K562 (cell line): Measurements from ENCODE around the gene CPNE6. TPM values are rescaled to one million over a fixed set of nuclear protein-coding genes. Genes with fewer than 3 reads are reported as not detected.
"Not testable (repeated sequence)": the region's sequence is repeated elsewhere in the genome, so short reads cannot be mapped to it uniquely, and the experiment has no call there.

Source experiments
- ATAC-seq: fragments of 200-7000 bp; cut with Tn5 transposase; 3 replicates; pipeline ENCODE4 v1.9.1; 2020; ENCODE audit warnings: moderate library complexity
- BruUV-seq: library from RNA; stranded (reverse); fragments of 400-500 nt; replicated peaks from 2 replicates; lab custom pipeline; 2021; lab: Mats Ljungman, UMichigan
- CTCF ChIA-PET: fragments of 300-600 bp; formaldehyde crosslinking; extraction: SDS; loops from one replicate; lab custom pipeline; 2021; ENCODE audit warnings: low intra/inter-chr PET ratio; lab: Yijun Ruan, JAX
- POLR2A ChIA-PET: fragments of 300-600, 350-650 bp; sonication (Branson Sonifier 250); formaldehyde crosslinking; extraction: SDS; loops from one replicate; lab custom pipeline; 2021; ENCODE audit warnings: antibody characterized with exemption, inconsistent platforms; lab: Yijun Ruan, JAX
- DNase-seq, 4 experiments: peaks; one replicate each; pipeline versions ENCODE4 v3.0.0 to v3.0.0-alpha.2; 2011 to 2018; ENCODE audit warnings: low spot score in 3 of 4, mixed read lengths in 3 of 4; ENCODE audit errors: extremely low read depth in 1 of 4
- FAIRE-seq: peaks from 2 replicates; lab custom pipeline; 2011; peaks lifted over from hg19 to GRCh38; lab: Jason Lieb, UNC
- H2AFZ ChIP-seq: 2 replicates; pipeline ENCODE4 v1.6.0; 2011; ENCODE audit warnings: low read depth, low read length, control low read depth, inconsistent platforms
- H3K27ac ChIP-seq: fragments of 200-600 bp; 3 replicates; pipeline ENCODE4 v1.8.0; 2011; ENCODE audit warnings: low read depth, mild to moderate bottlenecking, control low read depth, inconsistent platforms, low read length, moderate library complexity, mixed read lengths; ENCODE audit errors: extremely low read depth
- H3K27me3 ChIP-seq, 2 experiments: fragments of 300-600 bp in 1 of 2; 2 replicates in 1 of 2; 3 replicates in 1 of 2; pipeline versions ENCODE4 v1.6.0 to v1.8.0; 2011; ENCODE audit warnings: inconsistent platforms in 2 of 2, low read length in 2 of 2, mild to moderate bottlenecking in 1 of 2, mixed read lengths in 1 of 2, moderate library complexity in 1 of 2; ENCODE audit not compliant: control insufficient read depth in 2 of 2, insufficient read depth in 2 of 2
- H3K36me3 ChIP-seq: fragments of 300-600 bp; 3 replicates; pipeline ENCODE4 v1.8.0; 2011; ENCODE audit warnings: mild to moderate bottlenecking, low read length, inconsistent platforms; ENCODE audit not compliant: control insufficient read depth, insufficient read depth
- H3K4me1 ChIP-seq, 2 experiments: fragments of 200-600 bp in 1 of 2; replicated peaks in 1 of 2; 2 replicates in 1 of 2; 3 replicates in 1 of 2; pipeline versions ENCODE4 v1.5.1 to v1.8.0; 2011; ENCODE audit warnings: inconsistent platforms in 2 of 2, low read length in 2 of 2, mild to moderate bottlenecking in 1 of 2, mixed read lengths in 1 of 2, moderate library complexity in 1 of 2; ENCODE audit not compliant: control insufficient read depth in 2 of 2, insufficient read depth in 2 of 2
- H3K4me2 ChIP-seq: 2 replicates; pipeline ENCODE4 v1.6.1; 2011; ENCODE audit warnings: low read length, control low read depth, inconsistent platforms, mixed read lengths; ENCODE audit not compliant: insufficient read depth
- H3K4me3 ChIP-seq: fragments of 200-600 bp; sonication (generic), shearing (Covaris generic); 2 replicates; pipeline ENCODE4 v1.5.1; 2016; ENCODE audit warnings: control low read depth, inconsistent platforms
- H3K79me2 ChIP-seq: fragments of 200-600 bp; 3 replicates; pipeline ENCODE4 v1.8.0; 2011; ENCODE audit warnings: low read length, inconsistent platforms; ENCODE audit not compliant: control insufficient read depth, insufficient read depth
- H3K9ac ChIP-seq, 2 experiments: 2 replicates each; pipeline versions ENCODE4 v1.6.0 to v1.6.1; 2011; ENCODE audit warnings: low read depth in 2 of 2, low read length in 2 of 2, control low read depth in 1 of 2, inconsistent platforms in 1 of 2, mild to moderate bottlenecking in 1 of 2, mixed read lengths in 1 of 2; ENCODE audit not compliant: insufficient read depth in 1 of 2
- H3K9me1 ChIP-seq: one replicate; pipeline ENCODE4 v1.6.0; 2011; ENCODE audit warnings: inconsistent platforms, mild to moderate bottlenecking, low read length, moderate library complexity; ENCODE audit not compliant: control insufficient read depth, insufficient read depth
- H3K9me3 ChIP-seq: replicated peaks from 2 replicates; pipeline ENCODE4 v1.5.1; 2011; ENCODE audit warnings: low read depth, low read length, inconsistent platforms; ENCODE audit not compliant: control insufficient read depth, insufficient read depth
- H4K20me1 ChIP-seq: replicated peaks from 2 replicates; pipeline ENCODE4 v1.6.1; 2011; ENCODE audit warnings: low read length, inconsistent platforms, mixed read lengths; ENCODE audit not compliant: control insufficient read depth, insufficient read depth
- ARID1B ChIP-seq: fragments of 450-650 bp; IDR thresholded peaks from 2 replicates; pipeline ENCODE4 v1.6.1; 2016; ENCODE audit warnings: antibody characterized with exemption, mild to moderate bottlenecking, inconsistent platforms
- CBFA2T2 ChIP-seq: fragments of 450-650 bp; conservative IDR thresholded peaks from 2 replicates; pipeline ENCODE4 v1.6.1; 2017; ENCODE audit warnings: mild to moderate bottlenecking
- CREBBP ChIP-seq: IDR thresholded peaks from one replicate; pipeline ENCODE4 v1.6.1; 2012; ENCODE audit warnings: low read depth, mild to moderate bottlenecking, control low read depth, inconsistent platforms, low read length
- DIDO1 ChIP-seq: fragments of 450-650 bp; IDR thresholded peaks from 2 replicates; pipeline ENCODE4 v1.6.1; 2016; ENCODE audit warnings: low read depth, missing biosample characterization, missing genetic modification characterization
- HIVEP1 ChIP-seq: fragments of 250-450 bp; sonication (Bioruptor Pico); IDR thresholded peaks from 2 replicates; pipeline ENCODE4 v1.4.0; 2020; ENCODE audit warnings: mild to moderate bottlenecking
- KDM4B ChIP-seq, 2 experiments: fragments of 450-650 bp in 1 of 2; sonication (generic) in 1 of 2; IDR thresholded peaks; 2 replicates each; pipeline ENCODE4 v1.6.1; 2016 to 2017; ENCODE audit warnings: borderline replicate concordance in 2 of 2, antibody characterized with exemption in 1 of 2, low read depth in 1 of 2, mild to moderate bottlenecking in 1 of 2
- MEF2D ChIP-seq: conservative IDR thresholded peaks from 2 replicates; pipeline ENCODE4 v1.6.1; 2016; ENCODE audit warnings: low read depth, missing genetic modification characterization, missing compliant biosample characterization
- MTA1 ChIP-seq: fragments of 450-650 bp; IDR thresholded peaks from 2 replicates; pipeline ENCODE4 v1.6.1; 2017; ENCODE audit warnings: borderline replicate concordance
- NFE2 ChIP-seq: IDR thresholded peaks from 2 replicates; pipeline ENCODE4 v1.6.1; 2014; ENCODE audit warnings: antibody characterized with exemption, low read depth
- PHF8 ChIP-seq: fragments of 200-600 bp; sonication (generic); IDR thresholded peaks from 2 replicates; pipeline ENCODE4 v1.6.1; 2012; ENCODE audit warnings: mixed run types, mild to moderate bottlenecking, inconsistent platforms, low read length, moderate library complexity, borderline replicate concordance
- PURB ChIP-seq: sonication (generic); formaldehyde crosslinking; IDR thresholded peaks from 2 replicates; pipeline ENCODE4 v1.9.0; 2021; ENCODE audit warnings: low read depth, mild to moderate bottlenecking, missing genetic modification reagents
- SIX5 ChIP-seq, 2 experiments: IDR thresholded peaks; 2 replicates each; pipeline ENCODE4 v1.6.1; 2011; ENCODE audit warnings: low read length in 2 of 2, borderline replicate concordance in 1 of 2, low read depth in 1 of 2, mild to moderate bottlenecking in 1 of 2, moderate library complexity in 1 of 2; ENCODE audit not compliant: insufficient read depth in 1 of 2
- TAL1 ChIP-seq: fragments of 450-650 bp; IDR thresholded peaks from 2 replicates; pipeline ENCODE4 v1.6.1; 2016; ENCODE audit warnings: mild to moderate bottlenecking
- TCF3 ChIP-seq: sonication (generic); formaldehyde crosslinking; IDR thresholded peaks from 2 replicates; pipeline ENCODE4 v1.4.0; 2020; ENCODE audit warnings: mild to moderate bottlenecking, missing genetic modification reagents
- ZNF146 ChIP-seq: IDR thresholded peaks from one replicate; pipeline ENCODE4 v1.6.1; 2018; ENCODE audit warnings: missing compliant biosample characterization; ENCODE audit not compliant: unreplicated experiment
- ZNF253 ChIP-seq: fragments of 250-450 bp; sonication (Bioruptor Pico); conservative IDR thresholded peaks from 2 replicates; pipeline ENCODE4 v1.6.1; 2021; ENCODE audit warnings: mild to moderate bottlenecking
- ZNF316 ChIP-seq: fragments of 450-650 bp; IDR thresholded peaks from 2 replicates; pipeline ENCODE4 v1.6.1; 2016
- ZNF586 ChIP-seq: fragments of 450-650 bp; formaldehyde crosslinking; conservative IDR thresholded peaks from 2 replicates; pipeline ENCODE4 v1.4.0; 2020; ENCODE audit warnings: mild to moderate bottlenecking, moderate library complexity
- ZNF830 ChIP-seq: fragments of 250-450 bp; sonication (Bioruptor Pico); IDR thresholded peaks from 2 replicates; pipeline ENCODE4 v1.5.0; 2021; ENCODE audit warnings: mild to moderate bottlenecking
- WGBS: fragments of 100-300 bp; shearing (Covaris generic); methylation state at CpG from one replicate; pipeline ENCODE4 v1.1.6; 2016; ENCODE audit warnings: low coverage, mixed read lengths; ENCODE audit not compliant: insufficient coverage; ENCODE audit errors: missing lambda C conversion rate; 5-methylcytosine and 5-hydroxymethylcytosine counted together
- in situ Hi-C: fragments of 300-500 bp; cut with MboI; formaldehyde crosslinking; loops from 4 replicates; pipeline ENCODE4 v1.15.0; 2018; ENCODE audit warnings: inconsistent platforms, mixed read lengths
- intact Hi-C: fragments of 100-400 bp; cut with micrococcal nuclease; formaldehyde crosslinking; loops from 2 replicates; pipeline ENCODE4 v1.14.2; 2022
- polyA plus RNA-seq, 8 experiments: library from polyadenylated mRNA; depleted of rRNA in 4 of 8; stranded (reverse) in 5 of 8; unstranded in 3 of 8; fragments of >200 nt; fragmentation: Nextera tagmentation in 2 of 8; fragmentation: Illumina TruSeq in 1 of 8; extraction: Ambion mirVana in 2 of 8; extraction: Trizol in 1 of 8; gene quantifications; 2 replicates each; pipeline versions ENCODE4 v1.2.1 to v1.2.3, GENCODE V29; 2011 to 2014; ENCODE audit warnings: inconsistent platforms in 1 of 8, missing spikeins in 1 of 8
- total RNA-seq, 7 experiments: library from RNA; depleted of rRNA in 6 of 7; stranded (reverse); fragments of >200 nt in 6 of 7; fragmentation: Illumina TruSeq in 2 of 7; extraction: Trizol in 2 of 7; gene quantifications; 2 replicates each; pipeline versions ENCODE4 v1.2.1 to v1.2.3, GENCODE V29; 2011 to 2021; ENCODE audit warnings: low replicate concordance in 1 of 7

The CPNE6 gene
- total and polyA plus RNA-seq, 9 of the 15 experiments (the other 6 are each of a cell fraction or from before 2014, with no cell fraction given), result not detected

DNA sequence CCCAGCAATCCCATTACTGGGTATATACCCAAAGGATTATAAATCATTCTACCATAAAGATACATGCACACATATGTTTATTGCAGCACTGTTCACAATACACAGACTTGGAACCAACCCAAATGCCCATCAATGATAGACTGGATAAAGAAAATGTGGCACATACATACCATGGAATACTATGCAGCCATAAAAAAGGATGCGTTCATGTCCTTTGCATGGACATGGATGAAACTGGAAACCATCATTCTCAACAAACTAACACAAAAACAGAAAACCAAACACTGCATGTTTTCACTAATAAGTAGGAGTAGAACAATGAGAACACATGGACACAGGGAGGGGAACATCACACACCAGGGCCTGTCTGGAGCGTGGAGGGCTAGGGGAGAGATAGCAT is 40.0 kb upstream of the CPNE6 start:
- H2AFZ ChIP-seq, ATAC-seq, POLR2A ChIA-PET, H3K9me1 ChIP-seq, in situ Hi-C loops, DNase-seq, H4K20me1 ChIP-seq, H3K27me3 ChIP-seq, H3K36me3 ChIP-seq, H3K9me3 ChIP-seq, H3K27ac ChIP-seq, FAIRE-seq, H3K79me2 ChIP-seq, intact Hi-C loops, H3K4me3 ChIP-seq, BruUV-seq, H3K4me1 ChIP-seq, H3K4me2 ChIP-seq, CTCF ChIA-PET, H3K9ac ChIP-seq: not testable (repeated sequence)
- 0% methylated on average over 2 of the region's 2 CpGs for WGBS
- peak; percentile 49 for TF ChIP-seq ZNF146 (CRISPR knock-in tag)

DNA sequence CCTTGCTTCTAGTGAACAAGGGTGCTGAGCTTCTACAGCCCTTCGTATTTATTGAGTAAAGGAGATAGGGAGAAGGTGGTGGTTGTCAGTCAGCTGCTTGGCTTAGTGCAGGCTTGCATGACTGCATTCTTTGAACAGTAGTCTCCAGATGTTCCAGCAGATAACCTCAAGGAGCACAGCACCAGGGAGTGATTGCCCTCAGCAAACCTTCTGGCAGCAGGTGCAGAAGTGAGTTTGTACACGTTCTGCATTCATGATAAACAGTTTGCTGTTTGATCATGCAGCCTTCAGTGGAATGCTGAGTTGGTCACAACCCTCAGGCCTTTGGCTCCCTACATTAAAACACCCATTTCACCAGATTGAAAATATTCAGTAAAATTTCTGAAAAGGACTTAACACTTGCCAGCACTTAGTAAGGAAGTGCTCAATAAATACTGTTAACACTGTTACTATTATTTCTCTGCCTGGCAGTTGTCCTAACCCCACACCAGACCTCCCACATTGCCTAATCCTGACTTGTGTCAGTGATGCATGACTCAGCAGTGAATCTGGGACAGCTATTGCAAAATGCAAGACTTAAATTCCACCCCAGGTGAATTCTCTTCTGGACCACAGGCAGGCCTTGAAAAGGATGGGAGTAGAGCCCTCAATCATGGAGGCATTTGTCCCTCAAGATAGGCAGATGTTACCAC is 38.5 kb upstream of the CPNE6 start:
- in situ Hi-C loops, result no loop called here
- POLR2A ChIA-PET, result no interaction called here
- TF ChIP-seq TAL1 (peak; percentile 73), NFE2 (peak; percentile 24; the same call in 1 of the 2 replicates), HIVEP1 (CRISPR knock-in tag) (no peak), SIX5 (IDR thresholded peaks at IDR 0.05; ENCODE audit: borderline replicate concordance in 1 of 2, insufficient read depth in 1 of 2, low read depth in 1 of 2, low read length in 2 of 2) (no peak), ARID1B (peak; percentile 40; the same call in 1 of the 2 replicates), CBFA2T2 (peak; percentile 66), ZNF253 (no peak), PHF8 (no peak), ZNF830 (CRISPR knock-in tag) (no peak), TCF3 (peak; percentile 47), ZNF586 (CRISPR knock-in tag) (no peak), MTA1 (no peak), CREBBP (no peak), KDM4B (IDR thresholded peaks at IDR 0.05; ENCODE audit: borderline replicate concordance in 2 of 2, low read depth in 1 of 2) (no peak), PURB (CRISPR knock-in tag) (no peak), DIDO1 (tag) (no peak), MEF2D (no peak), ZNF316 (0 out of 2 replicates have a peak, but pooled peaks have one; percentile 16)

More for the DNA sequence above, 38.5 kb upstream of the CPNE6 start:
- H3K79me2 ChIP-seq, result no peaks in the 10 kb centered on the region
- intact Hi-C loops, result no loop called here
- no TSS peak for BruUV-seq
- H3K27me3 ChIP-seq, result no peaks in the 10 kb centered on the region
- peaks cover 0 to 4% of the 10 kb centered on the region in 2 experiments; a peak in 2 of 5 replicates for H3K4me1 ChIP-seq
- no peak overlapping the region for H3K4me3 ChIP-seq
- no peak for ATAC-seq
- no peak overlapping the region for H2AFZ ChIP-seq
- no peak for FAIRE-seq
- H3K9me3 ChIP-seq, result no peaks in the 10 kb centered on the region; the same call in none of the 2 replicates
- no peak for DNase-seq
- 15% methylated on average over 2 of the region's 2 CpGs for WGBS
- no peak overlapping the region for H3K4me2 ChIP-seq
- H3K9ac ChIP-seq, result no peak overlapping the region
- no peaks in the 10 kb centered on the region for H3K36me3 ChIP-seq
- CTCF ChIA-PET, result no interaction called here
- H4K20me1 ChIP-seq, result no peaks in the 10 kb centered on the region
- no peaks in the 10 kb centered on the region for H3K9me1 ChIP-seq
- no peak overlapping the region for H3K27ac ChIP-seq
